RPMI8226 (cell line): ENCODE results near the gene KLHL24.
"Not testable (repeated sequence)": the region's sequence is repeated elsewhere in the genome, so short reads cannot be mapped to it uniquely, and the experiment has no call there.

Experiments
- DNase-seq: peaks from one replicate; pipeline ENCODE4 v3.0.0-alpha.2; 2015

The KLHL24 gene

GRCh38 chr3:183636221-183637105 lies 1.0 kb downstream of the KLHL24 start:
- peak; percentile 98 for DNase-seq

DNA sequence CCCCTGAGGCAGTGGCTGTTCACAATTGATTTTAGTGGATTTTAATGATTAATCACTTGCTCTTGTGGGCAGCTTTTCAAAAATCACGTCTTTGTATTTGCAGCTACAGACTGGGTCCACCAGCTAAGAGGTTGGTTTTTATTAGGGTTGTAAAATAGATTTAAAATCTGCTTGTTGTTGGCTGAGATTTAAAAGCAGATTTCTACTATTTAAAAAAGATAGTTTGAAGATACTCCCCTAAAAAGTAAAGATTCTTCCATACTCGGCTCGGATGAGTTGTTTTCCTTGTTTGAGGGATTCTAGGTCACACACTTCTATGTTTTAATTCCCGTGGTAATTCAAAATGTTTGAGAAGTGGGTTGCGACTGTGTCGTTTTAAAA lies 1.7 kb downstream of the KLHL24 start:
- no peak for DNase-seq

DNA sequence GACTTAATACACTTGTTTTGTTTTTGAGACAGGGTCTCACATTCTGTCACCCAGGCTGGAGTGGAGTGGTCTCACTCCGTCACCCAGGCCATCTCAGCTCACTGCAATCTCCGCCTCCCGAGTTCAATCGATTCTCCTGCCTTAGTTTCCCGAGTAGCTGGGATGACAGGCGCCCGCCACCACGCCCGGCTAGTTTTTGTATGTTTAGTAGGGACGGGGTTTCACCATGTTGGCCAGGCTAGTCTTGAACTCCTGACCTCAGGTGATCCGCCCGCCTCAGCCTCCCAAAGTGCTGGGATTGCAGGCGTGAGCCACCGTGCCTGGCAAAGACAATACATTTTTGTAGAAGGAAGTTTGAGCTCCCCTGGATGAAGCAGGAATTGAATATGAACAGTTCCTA lies 2.2 kb downstream of the KLHL24 start:
- DNase-seq: not testable (repeated sequence)

DNA sequence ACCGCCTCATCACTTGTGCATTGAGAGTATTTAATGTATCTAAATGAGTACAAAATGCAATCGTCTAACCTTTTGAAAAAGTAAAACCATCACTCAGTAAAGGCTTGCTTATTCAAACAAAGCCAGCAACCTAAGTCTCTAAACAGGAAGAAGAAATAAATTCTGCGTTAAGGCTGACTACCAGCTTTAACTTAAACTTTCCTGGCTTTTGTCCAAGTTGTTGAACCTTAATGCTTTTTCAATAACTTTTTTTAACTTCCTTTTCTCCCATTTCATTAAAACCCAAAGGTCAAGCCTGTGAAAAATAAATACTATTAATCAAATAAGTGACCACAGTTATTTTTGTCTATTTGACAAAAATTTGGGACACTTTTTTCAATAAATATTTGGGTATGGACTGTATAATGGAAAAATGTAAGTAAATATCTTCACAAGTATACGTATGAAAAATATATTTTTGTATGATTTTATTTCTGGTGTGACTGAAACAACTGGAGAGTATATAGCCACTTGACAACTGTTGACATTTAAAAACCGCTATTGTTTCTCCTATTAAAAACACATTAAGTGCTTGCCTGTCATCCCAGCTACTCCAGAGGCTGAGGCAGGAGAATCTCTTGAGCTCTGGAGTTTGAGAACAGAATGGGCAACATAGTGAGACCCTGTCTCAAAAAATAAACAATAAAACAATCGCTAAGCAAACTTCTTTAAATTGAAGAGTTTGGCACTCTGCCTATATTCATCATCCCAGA lies 2.9 kb downstream of the KLHL24 start:
- no peak for DNase-seq

- not testable (repeated sequence) for DNase-seq
Measured at GRCh38 chr3:183640635-183641034, 5.2 kb downstream of the KLHL24 start.

- no peak for DNase-seq
Measured at GRCh38 chr3:183641882-183642281, 6.5 kb downstream of the KLHL24 start.

DNA sequence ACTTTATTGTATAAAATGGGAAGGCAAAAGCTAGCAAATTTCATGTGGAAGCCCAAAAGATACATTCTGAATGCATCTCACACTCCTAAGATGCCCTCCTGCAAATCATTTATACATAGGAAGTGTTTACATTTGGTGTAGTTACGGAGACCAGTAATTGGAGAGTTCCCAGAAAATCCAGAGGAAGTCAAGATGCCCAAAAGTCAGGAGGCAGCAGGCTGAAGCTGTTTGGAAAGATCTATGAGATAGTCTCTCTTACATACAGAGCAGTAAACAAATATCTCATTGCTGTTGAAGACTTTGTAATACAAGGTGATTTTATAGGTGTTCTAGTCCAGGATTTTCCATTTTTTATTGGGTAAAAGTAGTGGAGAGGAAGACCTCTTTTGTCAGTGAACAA lies 8.8 kb downstream of the KLHL24 start:
- DNase-seq: no peak

DNA sequence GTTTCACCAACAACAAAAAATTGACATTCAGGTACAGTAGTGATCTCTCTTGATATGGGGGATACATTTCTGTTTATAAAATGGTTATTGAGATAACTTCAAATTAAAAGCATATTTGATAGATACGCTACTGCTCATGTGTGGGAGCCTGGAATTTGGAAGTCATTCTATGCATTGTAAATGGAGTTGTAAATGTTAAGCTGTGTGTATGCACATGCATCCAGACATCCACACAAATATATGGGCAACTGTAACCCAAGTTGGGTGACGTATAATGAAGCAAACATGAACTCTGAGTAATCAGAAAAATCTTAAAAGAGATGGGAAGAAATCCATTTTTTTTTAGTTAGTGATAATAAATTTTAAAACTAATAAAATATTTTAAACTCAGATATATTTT lies 9.8 kb downstream of the KLHL24 start:
- no peak for DNase-seq

DNA sequence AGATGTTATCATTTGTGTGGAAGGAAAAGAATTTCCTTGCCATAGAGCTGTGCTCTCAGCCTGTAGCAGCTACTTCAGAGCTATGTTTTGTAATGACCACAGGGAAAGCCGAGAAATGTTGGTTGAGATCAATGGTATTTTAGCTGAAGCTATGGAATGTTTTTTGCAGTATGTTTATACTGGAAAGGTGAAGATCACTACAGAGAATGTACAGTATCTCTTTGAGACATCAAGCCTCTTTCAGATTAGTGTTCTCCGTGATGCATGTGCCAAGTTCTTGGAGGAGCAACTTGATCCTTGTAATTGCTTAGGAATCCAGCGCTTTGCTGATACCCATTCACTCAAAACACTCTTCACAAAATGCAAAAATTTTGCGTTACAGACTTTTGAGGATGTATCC lies 15.1 kb downstream of the KLHL24 start:
- no peak for DNase-seq

GRCh38 chr3:183653209-183654064 lies 18.0 kb downstream of the KLHL24 start:
- DNase-seq: no peak

DNA sequence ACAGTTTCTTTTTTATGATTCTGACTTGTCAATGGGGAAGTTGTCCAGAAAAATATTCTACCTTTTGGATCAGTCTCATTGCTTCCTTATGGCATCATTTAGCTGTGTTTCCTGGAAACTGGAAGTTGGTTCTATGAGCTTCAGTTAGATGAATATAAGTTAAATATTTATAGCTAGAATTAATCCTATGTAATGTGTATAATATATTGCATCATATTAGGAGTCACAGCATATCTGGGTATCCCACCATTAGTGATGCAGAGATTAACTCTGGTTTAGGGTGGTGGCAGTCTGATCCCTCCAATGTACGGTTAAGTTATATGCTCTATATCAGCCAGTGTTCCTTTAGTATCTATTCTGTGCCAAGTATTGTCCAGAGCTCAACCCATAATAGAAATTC lies 19.3 kb downstream of the KLHL24 start:
- DNase-seq: no peak

DNA sequence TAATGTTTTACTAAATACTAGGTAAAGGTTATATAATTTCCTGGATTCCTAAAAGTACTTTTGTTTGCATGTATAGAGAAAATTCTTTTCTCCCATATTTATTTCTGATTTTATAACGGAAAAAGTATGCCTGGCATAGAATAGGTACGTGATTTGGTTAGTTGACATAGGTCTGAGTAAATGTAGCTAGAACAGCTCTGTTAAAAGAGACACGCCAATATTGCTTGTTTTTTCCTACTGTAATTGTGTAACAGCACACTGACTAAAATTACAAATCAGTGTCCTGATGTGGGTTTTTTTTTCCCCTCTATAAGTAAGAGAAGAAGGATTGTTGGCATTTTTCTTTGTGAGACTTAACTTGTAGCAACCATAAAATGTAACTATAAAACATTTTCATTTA lies 26.7 kb downstream of the KLHL24 start:
- no peak for DNase-seq

GRCh38 chr3:183664913-183665381 lies 29.5 kb downstream of the KLHL24 start:
- no peak for DNase-seq

DNA sequence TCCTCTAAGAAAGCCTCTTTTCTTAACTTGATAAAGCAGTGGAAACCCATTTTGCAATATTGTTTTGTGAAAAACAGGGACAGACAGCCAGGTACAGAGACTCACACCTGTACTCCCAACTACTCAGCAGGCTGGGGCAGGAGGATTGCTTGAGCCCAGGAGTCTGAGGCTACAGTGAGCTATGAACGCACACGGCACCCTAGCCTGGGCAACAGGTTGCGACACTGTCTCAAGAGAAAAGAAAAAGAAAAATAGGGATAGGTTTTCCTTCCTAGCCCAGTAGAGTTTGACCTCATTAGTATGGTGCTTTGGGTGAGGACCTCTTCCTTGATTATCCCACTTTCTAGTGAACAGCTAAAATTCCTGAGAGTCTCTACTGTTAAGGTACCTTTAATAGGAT lies 44.6 kb downstream of the KLHL24 start:
- DNase-seq: no peak

DNA sequence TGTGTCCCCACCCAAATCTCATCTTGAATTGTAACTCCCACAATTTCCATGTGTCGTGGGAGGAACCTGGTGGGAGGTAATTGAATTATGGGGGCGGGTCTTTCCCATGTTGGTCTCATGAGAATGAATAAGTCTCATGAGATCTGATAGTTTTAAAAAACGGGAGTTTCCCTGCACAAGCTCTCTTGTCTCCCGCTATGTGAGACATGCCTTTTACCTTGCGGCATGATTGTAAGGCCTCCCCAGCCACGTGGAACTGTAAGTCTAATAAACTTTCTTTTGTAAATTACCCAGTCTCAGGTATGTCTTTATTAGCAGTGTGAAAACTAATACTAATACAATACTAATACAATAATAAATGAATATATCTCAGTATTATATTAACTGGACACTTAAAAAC lies 52.3 kb downstream of the KLHL24 start:
- DNase-seq: no peak

GRCh38 chr3:183688874-183689273 lies 53.5 kb downstream of the KLHL24 start:
- DNase-seq: peak; percentile 43

DNA sequence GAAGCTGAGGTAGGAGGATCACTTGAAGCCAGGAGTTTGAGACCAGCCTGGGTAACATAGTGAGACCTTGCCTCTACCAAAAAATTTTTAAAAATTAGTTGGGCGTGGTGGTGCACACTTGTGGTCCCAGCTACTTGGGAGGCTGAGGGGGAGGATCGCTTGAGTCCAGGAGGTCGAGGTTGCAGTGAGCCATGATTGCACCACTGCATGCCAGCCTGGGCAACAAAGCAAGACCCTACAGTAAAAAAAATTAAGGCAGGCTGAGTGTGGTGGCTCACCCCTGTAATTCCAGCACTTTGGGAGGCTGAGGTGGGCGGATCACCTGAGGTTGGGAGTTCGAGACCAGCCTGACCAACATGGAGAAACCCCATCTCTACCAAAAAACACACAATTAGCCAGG lies 54.2 kb downstream of the KLHL24 start:
- not testable (repeated sequence) for DNase-seq

DNA sequence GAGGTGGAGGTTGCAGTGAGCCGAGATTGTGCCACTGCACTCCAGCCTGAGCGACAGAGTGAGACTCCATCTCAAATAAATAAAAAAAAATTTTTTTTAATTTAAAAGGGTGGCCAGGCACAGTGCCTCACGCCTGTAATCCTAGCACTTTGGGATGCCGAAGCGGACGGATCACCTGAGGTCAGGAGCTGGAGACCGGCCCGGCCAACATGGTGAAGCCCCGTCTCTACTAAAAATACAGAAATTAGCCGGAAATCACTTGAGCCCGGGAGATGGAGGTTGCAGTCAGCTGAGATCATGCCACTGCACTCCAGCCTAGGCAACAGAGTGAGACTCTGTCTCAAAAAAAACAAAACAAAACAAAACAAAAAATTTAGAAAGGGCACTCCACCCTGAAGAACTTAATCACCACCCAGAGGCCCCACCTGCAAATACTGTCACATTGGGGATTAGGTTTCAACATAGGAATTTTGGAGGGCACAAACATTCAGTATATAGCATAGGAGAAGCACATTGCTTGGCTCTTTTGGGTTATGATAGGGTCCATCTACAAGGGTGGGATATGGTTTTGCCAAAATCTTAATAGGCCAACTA lies 55.1 kb downstream of the KLHL24 start:
- DNase-seq: no peak

GRCh38 chr3:183692436-183692835 lies 57.0 kb downstream of the KLHL24 start:
- no peak for DNase-seq

GRCh38 chr3:183695569-183696364 lies 60.3 kb downstream of the KLHL24 start:
- no peak for DNase-seq

DNA sequence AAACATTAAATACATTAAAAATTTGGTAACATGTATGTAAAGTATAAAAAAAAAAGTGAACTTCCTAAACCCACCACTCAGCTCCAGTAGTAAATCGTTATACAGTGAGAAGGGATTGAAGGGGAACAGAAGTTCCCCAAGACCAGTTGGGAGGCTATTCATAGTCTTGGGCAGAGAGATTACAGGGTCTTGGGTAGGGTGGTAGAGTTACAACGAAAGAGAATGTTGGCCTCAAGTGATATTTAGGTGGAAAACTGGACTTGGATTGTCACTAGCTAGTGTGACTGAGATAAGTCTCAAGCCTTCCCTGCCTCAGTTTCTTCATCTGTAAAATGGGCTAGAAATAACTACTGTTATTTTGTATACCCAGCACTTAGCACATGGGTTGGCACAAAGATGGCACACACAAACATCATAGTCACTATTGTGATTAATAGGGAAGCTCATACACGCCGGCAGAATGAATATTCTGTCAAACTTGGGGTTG lies 61.7 kb downstream of the KLHL24 start:
- no peak for DNase-seq
